SJCRH30 (cell line): ENCODE measurements around the gene HOXB5. TPM values are rescaled to one million over a fixed set of nuclear protein-coding genes. Genes with fewer than 3 reads are reported as not detected.
A peak's percentile ranks its signal among the peaks of the same experiment; 100 is the strongest.

Experiments
- DNase-seq, 2 experiments: peaks; one replicate each; pipeline ENCODE4 v3.0.0-alpha.2; 2015 to 2020
- H3K27ac ChIP-seq: fragments of 250-450 bp; sonication (Bioruptor Pico); 2 replicates; pipeline ENCODE4 v1.5.1; 2020; ENCODE audit warnings: mild to moderate bottlenecking, moderate library complexity
- H3K27me3 ChIP-seq: fragments of 250-450 bp; sonication (Bioruptor Pico); 2 replicates; pipeline ENCODE4 v1.5.1; 2020; ENCODE audit warnings: mild to moderate bottlenecking, moderate library complexity
- H3K36me3 ChIP-seq: fragments of 250-450 bp; sonication (Bioruptor Pico); 2 replicates; pipeline ENCODE4 v1.5.1; 2020; ENCODE audit warnings: mild to moderate bottlenecking, moderate library complexity
- H3K4me1 ChIP-seq: fragments of 250-450 bp; sonication (Bioruptor Pico); 2 replicates; pipeline ENCODE4 v1.5.1; 2020; ENCODE audit warnings: mild to moderate bottlenecking, moderate library complexity
- H3K4me3 ChIP-seq: fragments of 250-450 bp; sonication (Bioruptor Pico); 2 replicates; pipeline ENCODE4 v1.5.1; 2020; ENCODE audit warnings: mild to moderate bottlenecking, moderate library complexity
- H3K9me3 ChIP-seq: fragments of 250-450 bp; sonication (Bioruptor Pico); replicated peaks from 2 replicates; pipeline ENCODE4 v1.5.1; 2020; ENCODE audit warnings: mild to moderate bottlenecking, moderate library complexity
- total RNA-seq: library from RNA; depleted of rRNA; stranded (reverse); fragments of >200 nt; shearing (Covaris generic); gene quantifications from 2 replicates; pipeline ENCODE4 v1.2.3, GENCODE V29; 2014

The HOXB5 gene
- total RNA-seq, 1 experiment from 2014 or later, result 0.51 TPM

DNA sequence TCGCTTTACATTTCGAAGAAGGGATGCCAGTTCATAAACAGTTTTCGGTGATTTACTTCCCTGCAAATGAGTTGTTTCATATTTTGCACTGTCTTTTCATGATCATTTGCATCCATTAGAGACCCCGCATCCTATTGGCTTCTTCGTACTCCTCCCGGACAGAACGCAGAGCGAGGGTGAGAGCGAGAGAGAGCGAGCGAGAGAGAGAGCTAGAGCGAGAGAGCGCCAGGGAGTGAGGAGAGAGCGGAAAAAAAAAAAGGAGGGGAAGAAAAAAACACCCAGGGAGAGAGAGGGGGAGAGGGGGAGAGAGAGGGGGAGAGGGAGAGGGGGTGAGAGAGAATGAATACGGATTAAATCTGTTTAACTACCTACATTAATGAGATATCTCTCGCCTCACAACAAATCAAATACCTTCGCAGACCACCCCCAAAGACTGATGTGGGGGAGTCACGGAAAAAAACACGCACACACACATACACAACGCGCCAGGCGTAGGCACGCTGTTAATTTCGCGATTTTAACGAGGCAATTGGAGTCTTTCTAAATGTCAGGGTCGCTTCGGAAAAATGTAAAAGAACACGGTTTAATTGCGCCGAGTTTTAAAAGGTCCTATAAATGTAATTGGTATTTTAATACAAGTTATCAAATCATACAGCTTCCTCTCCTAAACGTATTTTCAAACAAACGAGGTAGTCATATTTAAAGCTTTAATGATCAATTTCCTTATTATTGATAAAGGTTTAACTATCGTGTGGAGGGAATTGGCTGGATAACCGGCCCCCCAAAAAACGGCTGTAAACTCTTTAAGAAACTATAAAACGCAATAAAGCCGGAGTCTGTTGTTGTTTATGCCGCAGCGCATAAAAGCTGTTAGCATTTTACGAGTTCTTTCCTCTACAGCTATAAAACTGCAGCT is 21.7 kb upstream of the HOXB5 start, which contains the start of gene HOXB8:
Gene HOXB8 (minus strand): TSS at position 246 of the 916 bp plus-strand sequence. CDS start 588 bp downstream, outside the sequence.
- H3K4me3 ChIP-seq, result no peak within 1 kb of the TSS
- H3K27ac ChIP-seq, result no peak within 1 kb of the TSS
- H3K36me3 ChIP-seq, result no peaks in the 10 kb centered on the region
- no peaks in the 10 kb centered on the region for H3K4me1 ChIP-seq
- DNase-seq, result no peak
- H3K9me3 ChIP-seq, result no peaks in the 10 kb centered on the region
- H3K27me3 ChIP-seq, result peaks cover 18% of the 10 kb centered on the region

- H3K36me3 ChIP-seq, result no peaks in the 10 kb centered on the region
- H3K4me1 ChIP-seq, result no peaks in the 10 kb centered on the region; the same call in 1 of the 2 replicates
- DNase-seq, result no peak
- H3K9me3 ChIP-seq, result no peaks in the 10 kb centered on the region
- H3K4me3 ChIP-seq, result peak overlapping the region; percentile 84
- no peak overlapping the region for H3K27ac ChIP-seq
- H3K27me3 ChIP-seq, result peaks cover 18% of the 10 kb centered on the region
Measured at GRCh38 chr17:48613862-48614694, 20.5 kb upstream of the HOXB5 start.

DNA sequence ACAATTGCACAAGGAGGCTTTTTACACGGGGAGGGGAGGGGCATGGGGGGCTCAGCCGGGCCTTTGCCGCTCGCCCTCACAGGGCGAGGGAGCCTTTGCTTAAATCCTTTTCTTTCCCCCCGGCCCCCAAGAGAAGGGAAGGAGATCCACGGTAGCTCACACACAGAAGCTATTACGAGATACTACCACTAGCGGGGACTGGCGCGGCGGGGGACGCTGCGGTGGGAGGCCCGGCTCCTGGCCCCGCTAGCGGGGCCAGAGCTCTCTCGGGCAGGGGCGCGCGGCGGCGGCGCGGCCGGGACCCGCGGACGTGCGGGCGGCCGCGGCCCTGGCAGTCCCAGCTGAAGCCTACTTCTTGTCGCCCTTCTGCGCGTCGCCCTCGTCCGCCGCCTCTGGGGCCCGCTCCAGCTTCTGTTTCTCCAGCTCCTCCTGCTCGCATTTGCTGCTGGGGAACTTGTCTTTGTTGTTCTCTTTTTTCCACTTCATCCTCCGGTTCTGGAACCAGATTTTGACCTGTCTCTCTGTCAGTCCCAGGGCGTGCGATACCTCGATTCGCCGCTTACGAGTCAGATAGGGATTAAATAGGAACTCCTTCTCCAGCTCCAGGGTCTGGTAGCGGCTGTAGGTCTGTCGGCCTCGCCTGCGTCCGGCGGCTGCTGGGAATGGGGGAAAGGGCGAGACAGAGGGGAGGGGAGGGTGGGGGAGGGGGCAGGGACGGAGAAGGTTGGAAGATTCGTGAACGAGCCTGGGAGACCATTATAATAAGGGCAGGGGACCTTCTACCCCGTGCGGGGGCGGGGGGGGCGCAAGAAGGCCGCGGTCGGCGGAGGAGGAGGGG is 19.5 kb upstream of the HOXB5 start:
- DNase-seq, result peak; percentile 65 to 77
- H3K36me3 ChIP-seq, result no peaks in the 10 kb centered on the region
- H3K27me3 ChIP-seq, result peaks cover 13% of the 10 kb centered on the region
- H3K27ac ChIP-seq, result no peak overlapping the region
- no peaks in the 10 kb centered on the region; the same call in 1 of the 2 replicates for H3K4me1 ChIP-seq
- H3K9me3 ChIP-seq, result no peaks in the 10 kb centered on the region
- peak overlapping the region; percentile 84 for H3K4me3 ChIP-seq

DNA sequence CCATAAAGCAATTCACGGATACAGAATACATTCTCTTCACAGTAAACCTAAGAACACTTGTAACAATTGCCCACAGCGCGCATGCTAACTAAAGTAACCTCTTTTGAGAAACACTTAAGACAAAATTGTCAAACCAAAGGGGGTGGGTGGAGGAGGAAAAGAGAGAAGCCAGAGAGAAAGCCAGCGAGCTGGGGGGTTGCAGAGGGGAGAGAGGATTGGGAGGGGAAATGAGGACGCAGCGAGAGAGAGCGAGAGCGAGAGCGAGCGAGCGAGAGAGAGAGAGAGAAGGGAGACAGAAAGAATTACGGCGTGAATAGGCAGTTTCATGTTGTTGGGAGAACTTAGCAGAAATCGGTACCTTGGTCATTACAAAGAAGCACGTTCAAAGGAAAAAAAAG is 18.9 kb upstream of the HOXB5 start:
- Histone ChIP-seq H3K4me3 (peak overlapping the region; percentile 84), H3K36me3 (no peaks in the 10 kb centered on the region), H3K27me3 (peaks cover 8% of the 10 kb centered on the region; the same call in 1 of the 2 replicates), H3K27ac (no peak overlapping the region), H3K9me3 (no peaks in the 10 kb centered on the region), H3K4me1 (no peaks in the 10 kb centered on the region; the same call in 1 of the 2 replicates)
- peak in 1 of 2 experiments; percentile 50 for DNase-seq

DNA sequence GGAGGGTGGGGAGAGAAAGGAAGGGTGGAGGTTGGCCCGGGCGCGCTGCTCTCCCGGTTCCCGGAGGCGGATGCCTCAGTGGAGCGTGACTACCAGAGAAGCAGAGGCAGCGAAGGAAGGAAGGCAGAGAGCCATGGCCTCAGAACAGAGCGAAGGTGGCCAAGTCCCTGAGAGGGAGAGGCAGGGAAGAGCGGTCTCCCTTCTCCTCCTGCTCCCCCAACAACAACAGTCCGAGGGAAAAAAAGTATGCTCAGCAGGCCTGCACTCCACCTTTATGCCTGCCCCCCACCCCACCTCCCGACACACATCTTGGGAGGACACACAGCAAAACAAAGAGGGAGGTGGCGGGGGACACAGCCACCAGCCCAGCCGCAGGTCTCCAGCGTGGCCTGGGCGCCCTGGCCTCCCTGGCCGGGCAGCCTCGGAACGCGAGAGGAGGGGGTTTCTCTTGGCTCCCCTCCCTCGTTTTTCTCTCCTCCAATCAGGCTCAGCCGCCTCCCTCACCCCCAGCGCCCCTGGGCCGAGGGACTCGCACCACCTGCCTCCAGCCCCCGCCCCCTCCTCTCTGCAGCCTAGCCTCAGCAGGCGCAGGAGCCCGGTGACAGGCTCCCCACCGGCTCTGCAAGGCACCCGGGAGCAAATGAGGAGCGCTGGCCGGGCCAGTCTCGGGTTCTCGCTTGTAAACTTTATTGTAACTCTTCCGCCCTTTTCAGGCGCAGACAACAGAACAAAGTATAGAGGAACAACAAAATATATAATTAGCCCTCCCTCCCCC is 18.3 kb upstream of the HOXB5 start:
- H3K27ac ChIP-seq, result no peak overlapping the region
- H3K27me3 ChIP-seq, result peaks cover 8% of the 10 kb centered on the region; the same call in 1 of the 2 replicates

GRCh38 chr17:48611213-48611612 is 17.6 kb upstream of the HOXB5 start:
- H3K4me3 ChIP-seq, result peak overlapping the region; percentile 84
- peak overlapping the region; percentile 74 for H3K27ac ChIP-seq
- H3K36me3 ChIP-seq, result no peaks in the 10 kb centered on the region
- H3K27me3 ChIP-seq, result peaks cover 7% of the 10 kb centered on the region; the same call in 1 of the 2 replicates
- peak; percentile 28 to 59 for DNase-seq
- no peaks in the 10 kb centered on the region for H3K9me3 ChIP-seq
- no peaks in the 10 kb centered on the region; the same call in 1 of the 2 replicates for H3K4me1 ChIP-seq

More for the DNA sequence above, 18.3 kb upstream of the HOXB5 start:
- peak; percentile 70 to 73 for DNase-seq
- Histone ChIP-seq H3K4me3 (peak overlapping the region; percentile 84), H3K4me1 (no peaks in the 10 kb centered on the region; the same call in 1 of the 2 replicates), H3K36me3 (no peaks in the 10 kb centered on the region), H3K9me3 (no peaks in the 10 kb centered on the region)

DNA sequence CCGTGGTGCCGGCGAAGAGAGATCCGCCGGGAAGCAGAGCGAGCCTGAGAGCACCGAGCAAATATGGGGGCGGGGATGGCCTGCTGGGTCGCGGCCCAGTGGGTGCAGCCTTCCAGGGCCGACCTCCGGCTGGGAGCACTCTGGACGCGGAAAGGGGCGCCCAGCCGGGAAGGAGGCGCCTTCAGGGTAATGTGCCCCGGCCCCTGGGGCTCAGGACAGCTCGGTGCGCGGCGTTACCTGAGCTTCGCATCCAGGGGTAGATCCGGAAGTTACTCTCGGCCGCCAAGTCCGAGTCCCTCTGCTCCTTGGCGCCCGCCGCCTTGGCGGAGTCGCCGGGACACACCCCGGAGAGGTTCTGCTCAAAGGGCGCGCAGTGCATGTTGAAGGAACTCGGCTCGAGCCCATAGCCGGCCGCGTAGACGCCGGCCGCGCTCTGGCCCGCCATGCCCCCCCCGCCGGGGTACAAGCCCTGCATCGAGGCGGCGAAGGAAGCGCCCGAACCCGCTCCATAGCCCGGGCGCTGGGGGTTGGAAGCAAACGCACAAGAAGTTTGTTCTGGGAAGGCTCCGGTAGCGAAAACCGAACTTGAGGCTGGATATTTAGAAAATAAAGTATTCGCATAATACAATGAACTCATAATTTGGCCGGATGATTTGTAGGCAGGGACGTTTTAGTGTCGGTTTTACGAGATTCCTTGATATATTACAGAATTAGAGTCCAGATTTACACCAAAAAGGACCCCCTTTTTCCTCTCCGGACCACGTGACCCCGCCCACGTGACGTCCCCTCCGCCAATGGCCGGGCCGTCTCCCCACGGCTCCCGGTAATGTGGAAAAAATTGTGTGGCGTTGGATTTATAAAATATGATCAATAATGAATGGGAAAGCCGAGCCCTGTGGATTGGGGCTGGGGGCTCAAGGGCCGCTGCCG is 17.0 kb upstream of the HOXB5 start, which contains the start of gene HOXB7:
Gene HOXB7 (minus strand): TSS at position 736 of the 930 bp plus-strand sequence. CDS start 99 bp downstream, at position 637.
- Histone ChIP-seq H3K36me3 (no peaks in the 10 kb centered on the region), H3K4me3 (peak within 1 kb of the TSS; percentile 84), H3K9me3 (no peaks in the 10 kb centered on the region), H3K27ac (peak within 1 kb of the TSS; percentile 74), H3K4me1 (no peaks in the 10 kb centered on the region; the same call in 1 of the 2 replicates), H3K27me3 (no peaks in the 10 kb centered on the region; the same call in 1 of the 2 replicates)
- DNase-seq, result peak; percentile 81 to 82

- DNase-seq, result peak in 1 of 2 experiments; percentile 37
- peak overlapping the region; percentile 84 for H3K4me3 ChIP-seq
- H3K27ac ChIP-seq, result peak overlapping the region; percentile 74
- H3K27me3 ChIP-seq, result no peaks in the 10 kb centered on the region
- no peaks in the 10 kb centered on the region for H3K9me3 ChIP-seq
- H3K36me3 ChIP-seq, result no peaks in the 10 kb centered on the region
- H3K4me1 ChIP-seq, result no peaks in the 10 kb centered on the region; the same call in 1 of the 2 replicates
Measured at GRCh38 chr17:48609759-48610281, 16.2 kb upstream of the HOXB5 start.

- Histone ChIP-seq H3K27me3 (no peaks in the 10 kb centered on the region), H3K9me3 (no peaks in the 10 kb centered on the region), H3K4me3 (no peak overlapping the region), H3K4me1 (no peaks in the 10 kb centered on the region; the same call in 1 of the 2 replicates), H3K27ac (no peak overlapping the region), H3K36me3 (no peaks in the 10 kb centered on the region)
- DNase-seq, result no peak
Measured at GRCh38 chr17:48609033-48609432, 15.5 kb upstream of the HOXB5 start.

DNA sequence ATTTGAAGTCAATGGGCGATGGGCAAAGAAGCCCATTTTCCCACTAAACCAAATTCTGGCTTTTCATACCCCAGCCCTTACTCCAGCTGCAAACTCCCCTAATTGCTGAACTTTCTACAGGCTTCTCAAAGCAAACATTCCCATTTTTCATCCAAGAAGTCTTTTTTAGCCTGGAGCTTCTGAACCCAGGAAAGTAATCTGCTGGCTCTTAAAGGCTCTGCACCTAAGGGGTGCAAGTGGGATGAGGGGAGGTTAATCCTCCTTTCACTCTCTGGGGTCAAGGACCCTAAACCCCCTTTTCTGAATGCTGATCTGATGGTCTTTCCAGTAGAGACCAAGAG is 14.9 kb upstream of the HOXB5 start:
- no peak overlapping the region for H3K4me3 ChIP-seq
- H3K27ac ChIP-seq, result no peak overlapping the region
- no peaks in the 10 kb centered on the region for H3K9me3 ChIP-seq
- DNase-seq, result no peak
- no peaks in the 10 kb centered on the region for H3K27me3 ChIP-seq
- no peaks in the 10 kb centered on the region; the same call in 1 of the 2 replicates for H3K4me1 ChIP-seq
- H3K36me3 ChIP-seq, result no peaks in the 10 kb centered on the region

- Histone ChIP-seq H3K27ac (no peak overlapping the region), H3K36me3 (no peaks in the 10 kb centered on the region), H3K4me1 (no peaks in the 10 kb centered on the region; the same call in 1 of the 2 replicates), H3K27me3 (no peaks in the 10 kb centered on the region), H3K4me3 (no peak overlapping the region), H3K9me3 (no peaks in the 10 kb centered on the region)
- no peak for DNase-seq
Measured at GRCh38 chr17:48606892-48607614, 13.5 kb upstream of the HOXB5 start.
